Activated T-cell treated with anti-CD3 and anti-CD28 coated beads, Interleukin-2, amount 50 U/mL, for 48 hours (primary cell): Measurements from ENCODE around the gene TMC5.
"Not testable (repeated sequence)": the region's sequence is repeated elsewhere in the genome, so short reads cannot be mapped to it uniquely, and the experiment has no call there.

ENCODE experiments used
- DNase-seq, 2 experiments: peaks; one replicate each; pipeline ENCODE4 v3.0.0-alpha.2; 2020

The TMC5 gene

GRCh38 chr16:19417640-19418039 is at the start of gene TMC5:
TMC5 (plus strand) TSS chr16:19417883; CDS start chr16:19440039, 22,156 bp downstream.
- DNase-seq = no peak

GRCh38 chr16:19372541-19372940 is 45.1 kb upstream of the TMC5 start:
- DNase-seq = not testable (repeated sequence)

DNA sequence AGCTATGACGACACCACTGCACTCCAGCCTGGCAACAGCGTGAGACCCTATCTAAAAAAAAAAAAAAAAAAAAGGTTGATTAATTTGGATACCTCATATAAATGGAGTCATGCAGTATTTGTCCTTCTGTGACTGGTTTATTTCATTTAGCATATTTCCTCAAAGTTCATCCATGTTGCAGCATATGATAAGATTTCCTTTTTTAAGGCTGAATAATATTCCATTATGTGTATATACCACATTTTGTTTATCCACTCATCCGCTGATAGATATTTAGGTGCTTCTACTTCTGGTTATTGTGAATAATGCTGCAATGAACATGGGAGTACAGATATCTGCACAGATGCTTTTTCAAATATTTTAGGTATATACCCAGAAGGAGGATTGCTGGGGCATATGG is 43.3 kb upstream of the TMC5 start:
- DNase-seq = no peak

DNA sequence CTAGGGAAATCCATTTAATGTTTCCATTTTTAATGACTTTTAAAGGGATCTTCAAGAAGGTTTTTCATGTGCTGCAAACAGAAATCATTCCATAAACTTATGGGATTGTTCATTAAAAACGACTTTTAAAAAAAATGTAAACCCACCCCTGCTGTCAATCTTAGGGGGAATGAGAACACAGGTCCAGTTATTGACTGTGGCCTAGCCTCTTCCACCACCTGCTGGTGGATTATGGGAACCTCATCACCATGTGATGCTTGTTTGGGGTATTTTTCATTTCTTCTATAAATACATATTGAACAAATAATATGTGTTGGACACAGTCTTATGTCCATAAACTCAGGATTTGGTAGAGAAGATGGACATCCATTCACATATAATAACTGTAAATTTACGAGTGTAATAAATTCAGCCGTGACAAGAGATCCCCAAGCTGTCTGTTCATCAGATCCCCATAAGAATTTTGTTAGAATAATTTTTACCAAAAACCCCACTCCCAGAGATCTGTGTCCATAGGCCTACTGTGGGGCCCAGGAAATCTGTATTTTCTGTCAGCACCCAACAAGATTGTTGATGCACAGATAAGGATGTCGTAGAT is 42.0 kb upstream of the TMC5 start:
- peak; percentile 39 to 52 for DNase-seq

GRCh38 chr16:19377864-19378263 is 39.8 kb upstream of the TMC5 start:
- DNase-seq = no peak

- no peak for DNase-seq
Measured at GRCh38 chr16:19378511-19378910, 39.2 kb upstream of the TMC5 start.

- no peak for DNase-seq
Measured at GRCh38 chr16:19379838-19380237, 37.8 kb upstream of the TMC5 start.

DNA sequence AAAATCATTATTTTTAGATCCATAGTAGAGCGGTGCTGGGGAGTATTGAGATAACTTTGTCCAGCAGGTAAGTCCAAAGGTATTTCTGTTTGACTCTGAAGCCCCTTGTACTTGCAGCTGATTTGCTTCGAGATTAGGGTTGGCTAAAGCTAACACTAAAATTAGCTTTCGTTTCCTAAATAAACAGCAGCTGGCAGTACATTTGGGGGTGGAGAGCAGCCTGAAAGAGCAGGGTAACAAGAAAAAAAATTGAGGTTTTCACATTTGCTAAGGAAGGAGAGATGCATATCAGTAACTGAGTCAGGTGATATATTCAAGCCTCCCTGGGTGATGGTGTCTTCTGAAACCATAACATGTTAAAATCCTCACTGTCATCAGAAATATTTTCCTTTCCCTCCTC is 37.4 kb upstream of the TMC5 start:
- DNase-seq = no peak

DNA sequence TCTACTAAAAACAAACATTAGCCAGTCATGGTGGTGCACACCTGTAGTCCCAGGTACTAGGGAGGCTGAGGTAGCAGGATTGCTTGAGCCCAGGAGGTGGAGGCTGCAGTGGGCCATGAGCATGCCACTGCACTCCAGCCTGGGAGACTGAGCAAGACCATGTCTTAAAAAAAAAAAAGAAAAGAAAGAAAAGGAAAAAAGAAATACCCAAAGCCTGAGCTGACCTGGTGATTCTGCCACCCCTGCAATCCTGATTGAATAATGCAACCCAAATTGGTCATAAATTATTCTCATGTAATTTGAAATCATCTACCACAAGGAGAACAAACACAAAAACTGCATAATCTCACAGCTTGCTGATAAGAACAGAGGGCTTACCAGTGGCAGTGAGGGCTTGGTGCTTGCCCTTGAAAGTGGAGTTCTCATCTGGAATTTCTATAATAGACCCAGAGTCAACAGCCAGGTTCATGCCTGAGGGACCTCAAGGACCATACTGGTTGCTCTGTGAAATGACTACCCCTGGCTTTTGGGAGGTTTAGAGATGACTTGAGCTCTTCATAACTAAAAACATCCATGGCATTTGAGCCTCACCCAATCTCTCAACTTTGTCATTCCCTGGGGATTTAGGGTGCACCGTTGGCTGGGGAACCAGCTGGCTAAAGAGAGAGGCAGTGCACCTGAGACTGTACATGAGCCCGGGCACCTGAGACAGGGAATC is 35.4 kb upstream of the TMC5 start:
- DNase-seq = no peak

DNA sequence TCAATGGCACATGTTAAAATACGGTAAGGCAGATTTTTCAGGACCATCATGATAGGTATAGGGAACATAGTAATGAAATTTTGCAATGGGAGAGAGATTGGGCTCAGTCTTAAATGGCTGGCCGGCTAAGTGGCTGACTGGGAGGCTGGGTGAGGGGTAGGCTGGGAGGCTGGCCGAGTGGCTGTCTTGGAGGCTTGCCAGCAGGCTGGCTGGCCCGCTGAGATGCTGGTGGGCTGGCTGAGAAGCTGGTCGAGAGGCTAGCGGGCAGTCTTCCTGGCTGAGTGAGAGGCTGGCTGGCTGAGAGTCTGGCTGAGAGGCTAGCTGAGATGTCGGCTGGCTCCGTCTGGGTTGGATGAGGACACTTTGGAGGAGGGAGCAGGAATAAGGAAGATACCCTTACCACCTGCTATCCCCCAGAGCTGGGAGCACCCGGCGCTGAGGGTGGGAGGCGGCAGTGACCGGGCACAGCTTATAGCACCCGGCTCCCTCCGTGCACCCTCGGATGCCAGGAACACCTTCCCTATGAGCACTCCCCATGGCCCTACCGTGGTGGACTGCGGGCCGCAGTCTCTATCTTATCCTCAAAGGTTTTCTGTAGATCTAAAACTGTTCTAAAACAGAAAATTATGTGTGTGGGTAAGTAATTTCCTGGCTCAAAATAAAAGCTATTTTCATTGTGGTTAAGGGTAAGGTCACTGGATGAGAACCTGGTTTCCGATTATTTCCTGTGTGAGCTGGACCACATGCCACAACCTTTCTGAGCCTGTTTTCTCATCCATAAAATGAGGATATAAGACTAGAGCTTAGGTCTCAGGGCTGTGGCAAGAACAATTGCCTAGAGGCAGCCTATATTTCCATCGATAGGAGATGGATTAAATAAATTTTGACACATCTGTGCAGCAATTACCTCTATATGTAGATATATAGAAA is 34.5 kb upstream of the TMC5 start:
- no peak for DNase-seq

- DNase-seq = no peak
Measured at GRCh38 chr16:19384656-19385055, 33.0 kb upstream of the TMC5 start.

DNA sequence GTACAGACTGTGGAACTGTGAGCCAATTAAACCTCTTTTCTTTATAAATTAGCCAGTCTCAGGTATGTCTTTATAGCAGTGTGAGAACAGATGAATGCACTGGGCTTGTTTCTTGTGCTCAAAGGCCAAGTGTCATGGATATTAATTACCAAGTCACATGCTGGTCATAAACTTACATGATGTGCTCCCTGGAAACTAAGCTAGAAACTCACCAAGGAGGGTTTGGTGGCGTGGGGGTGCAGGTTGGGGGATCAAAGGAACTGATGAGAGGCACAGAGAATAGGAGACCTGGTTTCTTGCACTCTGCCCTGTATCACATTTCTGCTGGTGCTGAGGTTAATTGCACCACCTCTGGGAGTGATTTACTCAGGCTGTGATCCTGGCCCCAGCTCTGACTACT is 31.2 kb upstream of the TMC5 start:
- no peak for DNase-seq

- peak; percentile 61 to 65 for DNase-seq
Measured at GRCh38 chr16:19389246-19389645, 28.4 kb upstream of the TMC5 start.

- not testable (repeated sequence) for DNase-seq
Measured at GRCh38 chr16:19391185-19391776, 26.4 kb upstream of the TMC5 start.

- no peak for DNase-seq
Measured at GRCh38 chr16:19392352-19392751, 25.3 kb upstream of the TMC5 start.

- no peak for DNase-seq
Measured at GRCh38 chr16:19393226-19394111, 24.2 kb upstream of the TMC5 start.

- not testable (repeated sequence) for DNase-seq
Measured at GRCh38 chr16:19395646-19396267, 21.9 kb upstream of the TMC5 start.

DNA sequence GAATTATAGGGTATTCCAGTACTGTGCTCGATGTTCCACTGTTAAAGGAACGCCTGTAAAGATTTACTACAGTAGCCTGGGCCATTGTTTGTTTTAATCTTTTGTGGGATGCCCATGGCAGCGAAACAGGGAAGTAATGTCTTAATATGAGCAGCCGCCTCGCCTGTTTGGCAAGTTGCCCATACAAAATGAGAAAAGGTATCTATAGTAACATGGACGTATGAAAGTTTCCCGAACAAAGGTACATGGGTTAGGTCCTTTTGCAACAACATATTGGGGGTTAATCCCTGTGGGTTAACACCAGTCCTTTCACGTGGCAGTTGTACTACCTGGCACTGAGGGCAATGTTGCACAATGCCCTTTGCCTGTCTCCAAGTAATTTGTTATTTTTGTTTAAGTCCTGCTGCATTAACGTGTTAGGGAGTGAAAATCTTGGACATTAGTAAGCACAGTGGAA is 21.1 kb upstream of the TMC5 start:
- no peak for DNase-seq

DNA sequence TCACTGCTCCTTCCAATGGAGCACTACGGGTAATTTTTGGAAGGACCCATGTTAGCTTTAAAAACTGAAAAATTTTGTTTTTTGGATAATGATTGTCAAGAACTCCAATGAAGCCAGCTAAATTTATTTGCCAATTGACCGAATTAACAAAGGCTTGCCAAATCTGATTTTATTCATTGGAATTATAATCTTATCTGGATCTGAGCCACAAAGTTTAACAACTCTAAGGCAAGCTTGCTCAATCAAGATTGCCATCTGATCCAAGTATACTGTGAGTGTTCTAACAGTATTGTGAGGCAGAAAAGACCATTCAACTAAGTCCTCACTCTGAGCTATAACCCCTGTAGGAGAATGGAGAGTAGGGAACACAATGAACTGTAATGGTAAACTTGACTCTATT is 20.3 kb upstream of the TMC5 start:
- not testable (repeated sequence) for DNase-seq

GRCh38 chr16:19400711-19401110 is 17.0 kb upstream of the TMC5 start:
- no peak for DNase-seq

- no peak for DNase-seq
Measured at GRCh38 chr16:19406891-19407491, 10.7 kb upstream of the TMC5 start.
